ENCODE results near the gene CRYBG1. TPM values are rescaled to one million over a fixed set of nuclear protein-coding genes. Genes with fewer than 3 reads are reported as not detected.
"Not testable (repeated sequence)": the region's sequence is repeated elsewhere in the genome, so short reads cannot be mapped to it uniquely, and the experiment has no call there.

The CRYBG1 gene
- total and polyA plus RNA-seq, 2 experiments from 2014 or later, result 3.2 to 10.0 TPM

GRCh38 chr6:106514583-106514885 is 154.0 kb downstream of the CRYBG1 start:
- Histone ChIP-seq H4K20me1 (ENCODE audit: insufficient read depth, poor library complexity, severe bottlenecking) (no peaks in the 10 kb centered on the region), H3K4me3 (no peak overlapping the region), H3K79me2 (peaks cover 3% of the 10 kb centered on the region), H3K27ac (no peak overlapping the region), H3K9me3 (ENCODE audit: low read depth) (no peaks in the 10 kb centered on the region), H3K4me2 (no peak overlapping the region), H3K4me1 (ENCODE audit: insufficient read depth) (peaks cover 21% of the 10 kb centered on the region), H3K9me2 (replicated peaks; ENCODE audit: insufficient read depth) (no peaks in the 10 kb centered on the region), H2AFZ (no peak overlapping the region), H3K36me3 (replicated peaks; ENCODE audit: insufficient read depth, low read depth) (no peaks in the 10 kb centered on the region), H3K27me3 (peaks cover 31% of the 10 kb centered on the region)
- TF ChIP-seq EZH2 (IDR thresholded peaks at IDR 0.05; ENCODE audit: borderline replicate concordance) (no peak), EZH2phosphoT487 (IDR thresholded peaks at IDR 0.05; ENCODE audit: low read depth, severe bottlenecking, unreplicated experiment) (no peak), CTCF (IDR thresholded peaks at IDR 0.05; ENCODE audit: poor library complexity) (no peak)
- 86% methylated on average over 2 of the region's 2 CpGs for WGBS (ENCODE audit: low lambda C conversion rate, missing lambda C conversion rate)
- no peak for DNase-seq (ENCODE audit: low spot score)

GRCh38 chr6:106515582-106515981 is 155.1 kb downstream of the CRYBG1 start:
- not testable (repeated sequence) for H3K36me3 ChIP-seq (replicated peaks; ENCODE audit: insufficient read depth, low read depth); H3K9me3 ChIP-seq (ENCODE audit: low read depth); DNase-seq (ENCODE audit: low spot score); H3K4me2 ChIP-seq; H3K79me2 ChIP-seq; H3K27ac ChIP-seq; H3K9me2 ChIP-seq (replicated peaks; ENCODE audit: insufficient read depth); H3K4me3 ChIP-seq; H4K20me1 ChIP-seq (ENCODE audit: insufficient read depth, poor library complexity, severe bottlenecking); H2AFZ ChIP-seq
- peaks cover 23% of the 10 kb centered on the region for H3K27me3 ChIP-seq
- 89% methylated on average over 3 of the region's 3 CpGs for WGBS (ENCODE audit: low lambda C conversion rate, missing lambda C conversion rate)
- peaks cover 13% of the 10 kb centered on the region for H3K4me1 ChIP-seq (ENCODE audit: insufficient read depth)

- TF ChIP-seq EZH2phosphoT487 (IDR thresholded peaks at IDR 0.05; ENCODE audit: low read depth, severe bottlenecking, unreplicated experiment) (no peak), CTCF (IDR thresholded peaks at IDR 0.05; ENCODE audit: poor library complexity) (no peak), EZH2 (IDR thresholded peaks at IDR 0.05; ENCODE audit: borderline replicate concordance) (no peak)
- Histone ChIP-seq H3K9me3 (ENCODE audit: low read depth) (no peaks in the 10 kb centered on the region), H4K20me1 (ENCODE audit: insufficient read depth, poor library complexity, severe bottlenecking) (no peaks in the 10 kb centered on the region), H3K27me3 (peaks cover 12% of the 10 kb centered on the region), H3K27ac (no peak overlapping the region), H2AFZ (no peak overlapping the region), H3K79me2 (peaks cover 3% of the 10 kb centered on the region), H3K4me2 (no peak overlapping the region), H3K36me3 (replicated peaks; ENCODE audit: insufficient read depth, low read depth) (no peaks in the 10 kb centered on the region), H3K4me1 (ENCODE audit: insufficient read depth) (peaks cover 5% of the 10 kb centered on the region), H3K9me2 (replicated peaks; ENCODE audit: insufficient read depth) (no peaks in the 10 kb centered on the region), H3K4me3 (no peak overlapping the region)
- WGBS (ENCODE audit: low lambda C conversion rate, missing lambda C conversion rate), result 66% methylated on average over 4 of the region's 4 CpGs
- DNase-seq (ENCODE audit: low spot score), result no peak
Observed at GRCh38 chr6:106516616-106517015, 156.1 kb downstream of the CRYBG1 start.

GRCh38 chr6:106517706-106518105 is 157.2 kb downstream of the CRYBG1 start:
- TF ChIP-seq EZH2phosphoT487 (IDR thresholded peaks at IDR 0.05; ENCODE audit: low read depth, severe bottlenecking, unreplicated experiment) (no peak), EZH2 (IDR thresholded peaks at IDR 0.05; ENCODE audit: borderline replicate concordance) (no peak), CTCF (IDR thresholded peaks at IDR 0.05; ENCODE audit: poor library complexity) (no peak)
- Histone ChIP-seq H2AFZ (no peak overlapping the region), H4K20me1 (ENCODE audit: insufficient read depth, poor library complexity, severe bottlenecking) (no peaks in the 10 kb centered on the region), H3K27ac (no peak overlapping the region), H3K4me1 (ENCODE audit: insufficient read depth) (no peaks in the 10 kb centered on the region), H3K27me3 (peaks cover 5% of the 10 kb centered on the region), H3K9me3 (ENCODE audit: low read depth) (no peaks in the 10 kb centered on the region), H3K79me2 (peaks cover 3% of the 10 kb centered on the region), H3K4me3 (no peak overlapping the region), H3K36me3 (replicated peaks; ENCODE audit: insufficient read depth, low read depth) (no peaks in the 10 kb centered on the region), H3K4me2 (no peak overlapping the region), H3K9me2 (replicated peaks; ENCODE audit: insufficient read depth) (no peaks in the 10 kb centered on the region)
- no peak for DNase-seq (ENCODE audit: low spot score)
- 81% methylated on average over 2 of the region's 2 CpGs for WGBS (ENCODE audit: low lambda C conversion rate, missing lambda C conversion rate)
